Natural killer cell treated with Interleukin-12 subunit alpha and Interleukin-12 subunit beta and Interleukin-15 and Interleukin-18, amount 100 ng/mL, for 72 hours (primary cell): ENCODE measurements around the gene MINDY1. TPM values are rescaled to one million over a fixed set of nuclear protein-coding genes. Genes with fewer than 3 reads are reported as not detected.

ENCODE experiments used
- ATAC-seq, 2 donors: fragments of 150-1000 bp; cut with Tn5 transposase in 1 of 2; sonication (Bioruptor Pico), chemical (Tn5 transposase) in 1 of 2; 2 replicates each; pipeline ENCODE4 v1.10.0; 2021
- DNase-seq: peaks from one replicate; pipeline ENCODE4 v3.0.0; 2022; ENCODE audit warnings: low spot score
- H3K27ac Mint-ChIP-seq, 2 donors: 1 replicate in 1 of 2; 2 replicates in 1 of 2; pipeline ENCODE4 v1.8.0; 2022; ENCODE audit warnings: mixed read lengths in 2 of 2, mild to moderate bottlenecking in 1 of 2, moderate library complexity in 1 of 2
- H3K27me3 Mint-ChIP-seq, 2 donors: 1 replicate in 1 of 2; 2 replicates in 1 of 2; pipeline ENCODE4 v1.8.0; 2022; ENCODE audit warnings: mixed read lengths in 2 of 2
- H3K36me3 Mint-ChIP-seq: one replicate; pipeline ENCODE4 v1.8.0; 2022; ENCODE audit warnings: mixed read lengths
- H3K4me1 Mint-ChIP-seq, 2 donors: 1 replicate in 1 of 2; 2 replicates in 1 of 2; pipeline ENCODE4 v1.8.0; 2022; ENCODE audit warnings: low read depth in 2 of 2, mixed read lengths in 2 of 2, mild to moderate bottlenecking in 1 of 2
- H3K4me3 Mint-ChIP-seq: one replicate; pipeline ENCODE4 v1.8.0; 2022; ENCODE audit warnings: mixed read lengths
- H3K9me3 Mint-ChIP-seq: 2 replicates; pipeline ENCODE4 v1.8.0; 2022; ENCODE audit warnings: mixed read lengths
- total RNA-seq, 2 donors: library from RNA; stranded (reverse); gene quantifications; one replicate each; pipeline ENCODE4 v1.2.3, GENCODE V29; 2022

The MINDY1 gene
- total RNA-seq, 2 donors from 2014 or later = 17.1 to 39.0 TPM

DNA sequence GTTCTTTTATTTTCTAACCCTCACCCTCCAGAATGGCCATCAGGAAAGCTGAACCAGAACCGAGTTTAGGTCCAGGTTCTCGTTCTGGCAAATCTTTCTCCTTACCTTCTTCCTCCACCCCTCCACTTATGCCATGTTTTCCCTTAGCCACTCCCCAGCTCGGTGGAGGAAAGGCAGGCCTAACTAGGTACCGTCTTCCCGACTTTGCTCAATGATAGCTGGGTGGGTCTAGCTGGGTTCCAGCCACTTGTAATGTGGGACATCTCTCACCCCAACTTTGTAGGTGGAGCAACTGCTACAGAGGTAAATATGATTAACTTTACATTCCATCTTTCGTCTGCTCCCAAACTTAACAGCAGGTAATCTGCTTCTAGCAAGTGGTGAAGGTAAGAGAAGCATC, 30.3 kb upstream of the MINDY1 start:
- Mint-ChIP-seq H3K4me3 (no peak overlapping the region), H3K9me3 (no peaks in the 10 kb centered on the region), H3K27ac (peak overlapping the region in 1 of 2 donors; percentile 58), H3K36me3 (peaks cover 17% of the 10 kb centered on the region), H3K4me1 (peaks cover 0 to 2% of the 10 kb centered on the region in 2 donors), H3K27me3 (no peaks in the 10 kb centered on the region)
- DNase-seq (no peak), ATAC-seq (no peak)

DNA sequence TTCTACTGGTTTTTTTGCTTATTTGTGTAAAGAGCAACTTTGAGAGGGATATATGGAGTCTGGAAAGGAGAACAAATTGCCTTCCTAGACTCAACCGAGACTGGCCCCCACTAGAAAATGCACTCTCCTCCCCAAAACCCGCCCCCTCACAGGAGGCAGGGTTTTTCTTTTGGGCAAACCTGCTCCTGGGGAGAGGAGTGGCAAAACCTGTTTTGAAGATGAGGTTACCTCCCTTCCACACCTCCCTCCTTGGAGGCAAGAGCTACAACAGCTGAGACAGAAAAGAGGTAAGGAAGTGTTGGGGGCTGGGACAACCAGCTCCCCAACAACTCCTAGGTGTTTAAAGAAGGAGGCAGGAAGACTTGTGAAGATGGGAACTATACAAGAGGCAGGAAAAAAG, 29.7 kb upstream of the MINDY1 start, which contains the start of gene BNIPL:
BNIPL (plus strand) TSS at position 231 of the 400 bp plus-strand sequence; CDS start at position 371, 140 bp downstream.
- H3K27ac Mint-ChIP-seq = peak within 1 kb of the TSS in 1 of 2 donors; percentile 58
- peaks cover 0 to 2% of the 10 kb centered on the region in 2 donors for H3K4me1 Mint-ChIP-seq
- no peak within 1 kb of the TSS for H3K4me3 Mint-ChIP-seq
- no peaks in the 10 kb centered on the region for H3K27me3 Mint-ChIP-seq
- H3K36me3 Mint-ChIP-seq = peaks cover 21% of the 10 kb centered on the region
- H3K9me3 Mint-ChIP-seq = no peaks in the 10 kb centered on the region
- ATAC-seq (no peak), DNase-seq (no peak)

GRCh38 chr1:151035167-151035566, 28.5 kb upstream of the MINDY1 start:
- no peak overlapping the region for H3K4me3 Mint-ChIP-seq
- ATAC-seq = no peak

DNA sequence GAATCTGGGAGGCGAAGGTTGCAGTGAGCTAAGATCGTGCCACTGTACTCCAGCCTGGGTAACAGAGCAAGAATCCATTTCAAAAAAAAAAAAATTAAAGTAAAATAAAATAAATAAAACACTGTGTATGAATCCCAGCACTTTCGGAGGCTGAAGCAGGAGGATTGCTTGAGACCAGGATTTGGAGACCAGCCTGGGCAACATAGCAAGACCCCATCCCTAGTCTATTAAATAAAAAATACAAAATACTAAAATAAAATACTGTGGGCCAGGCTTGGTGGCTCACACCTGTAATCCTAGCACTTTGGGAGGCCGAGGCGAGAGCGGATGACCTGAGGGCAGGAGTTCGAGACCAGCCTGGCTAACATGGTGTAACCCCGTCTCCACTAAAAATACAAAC, 25.5 kb upstream of the MINDY1 start:
- Mint-ChIP-seq H3K4me1 (peaks cover 0 to 2% of the 10 kb centered on the region in 2 donors), H3K27me3 (no peaks in the 10 kb centered on the region), H3K36me3 (peaks cover 26% of the 10 kb centered on the region), H3K9me3 (no peaks in the 10 kb centered on the region), H3K27ac (no peak overlapping the region), H3K4me3 (no peak overlapping the region)
- DNase-seq = no peak
- no peak for ATAC-seq

More at GRCh38 chr1:151035167-151035566, 28.5 kb upstream of the MINDY1 start:
- Mint-ChIP-seq H3K4me1 (peaks cover 0 to 2% of the 10 kb centered on the region in 2 donors), H3K36me3 (peaks cover 28% of the 10 kb centered on the region), H3K9me3 (no peaks in the 10 kb centered on the region), H3K27me3 (no peaks in the 10 kb centered on the region), H3K27ac (no peak overlapping the region)
- no peak for DNase-seq

DNA sequence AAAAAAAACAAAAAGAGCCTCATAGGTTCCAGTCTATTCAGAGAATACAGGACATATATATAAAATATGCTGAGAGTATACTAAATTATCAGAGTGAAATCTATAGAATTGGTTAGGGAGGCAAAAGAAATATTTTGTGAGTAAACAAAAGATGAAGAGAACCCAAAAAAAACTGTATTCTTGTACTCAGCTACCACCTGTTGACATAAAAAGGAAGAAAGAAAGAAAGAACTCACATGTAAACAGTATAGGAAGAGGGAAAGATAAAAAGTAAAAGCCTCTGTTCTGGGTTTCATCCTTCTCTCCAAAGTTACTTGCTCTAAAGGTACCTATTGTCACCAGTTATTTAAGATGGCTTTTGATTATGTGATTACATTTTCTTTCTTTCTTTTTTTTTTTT, 19.8 kb upstream of the MINDY1 start:
- Mint-ChIP-seq H3K27me3 (no peaks in the 10 kb centered on the region), H3K4me3 (no peak overlapping the region), H3K27ac (no peak overlapping the region), H3K9me3 (no peaks in the 10 kb centered on the region), H3K36me3 (peaks cover 17% of the 10 kb centered on the region), H3K4me1 (peaks cover 5% of the 10 kb centered on the region in 2 donors)
- ATAC-seq = no peak
- no peak for DNase-seq

DNA sequence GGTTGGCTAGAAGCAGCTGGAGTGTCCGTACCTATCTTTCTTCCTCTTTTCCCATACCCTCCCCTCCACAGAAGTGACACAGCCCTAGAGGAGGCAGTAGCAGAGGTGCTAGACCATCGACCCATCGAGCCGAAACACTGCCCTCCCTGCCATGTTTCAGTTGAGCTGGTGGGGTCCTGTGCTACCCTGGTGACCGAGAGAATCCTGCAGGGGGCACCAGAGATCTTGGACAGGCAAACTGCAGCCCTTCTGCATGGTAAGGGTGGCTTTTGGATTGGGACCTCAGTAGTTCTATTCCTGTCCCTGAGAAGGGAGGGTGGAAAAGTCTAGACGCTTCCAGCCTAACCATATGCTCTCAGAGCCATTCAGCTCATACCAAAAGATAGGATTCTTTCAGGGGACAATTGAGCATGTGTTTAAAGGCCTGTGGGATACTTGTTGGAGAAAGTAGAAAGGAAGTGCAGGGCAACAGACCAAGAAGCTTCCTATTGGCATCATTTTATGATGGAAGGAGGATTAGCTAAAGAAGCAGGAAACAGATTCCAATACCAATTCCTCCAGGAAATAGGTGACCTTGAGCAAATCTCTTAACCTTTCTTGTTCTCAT, 17.9 kb upstream of the MINDY1 start:
- Mint-ChIP-seq H3K9me3 (no peaks in the 10 kb centered on the region), H3K27me3 (no peaks in the 10 kb centered on the region), H3K4me3 (no peak overlapping the region), H3K27ac (no peak overlapping the region), H3K36me3 (peaks cover 9% of the 10 kb centered on the region), H3K4me1 (peaks cover 5% of the 10 kb centered on the region in 2 donors)
- DNase-seq (peak; percentile 88), ATAC-seq (peak; percentile 92)

- no peaks in the 10 kb centered on the region for H3K27me3 Mint-ChIP-seq
- H3K4me3 Mint-ChIP-seq = no peak overlapping the region
- peaks cover 14 to 16% of the 10 kb centered on the region in 2 donors for H3K4me1 Mint-ChIP-seq
- ATAC-seq (no peak), DNase-seq (no peak)
- H3K36me3 Mint-ChIP-seq = no peaks in the 10 kb centered on the region
- H3K27ac Mint-ChIP-seq = no peak overlapping the region
- H3K9me3 Mint-ChIP-seq = no peaks in the 10 kb centered on the region
These were observed 6.8 kb upstream of the MINDY1 start for GRCh38 chr1:151013518-151013917.

DNA sequence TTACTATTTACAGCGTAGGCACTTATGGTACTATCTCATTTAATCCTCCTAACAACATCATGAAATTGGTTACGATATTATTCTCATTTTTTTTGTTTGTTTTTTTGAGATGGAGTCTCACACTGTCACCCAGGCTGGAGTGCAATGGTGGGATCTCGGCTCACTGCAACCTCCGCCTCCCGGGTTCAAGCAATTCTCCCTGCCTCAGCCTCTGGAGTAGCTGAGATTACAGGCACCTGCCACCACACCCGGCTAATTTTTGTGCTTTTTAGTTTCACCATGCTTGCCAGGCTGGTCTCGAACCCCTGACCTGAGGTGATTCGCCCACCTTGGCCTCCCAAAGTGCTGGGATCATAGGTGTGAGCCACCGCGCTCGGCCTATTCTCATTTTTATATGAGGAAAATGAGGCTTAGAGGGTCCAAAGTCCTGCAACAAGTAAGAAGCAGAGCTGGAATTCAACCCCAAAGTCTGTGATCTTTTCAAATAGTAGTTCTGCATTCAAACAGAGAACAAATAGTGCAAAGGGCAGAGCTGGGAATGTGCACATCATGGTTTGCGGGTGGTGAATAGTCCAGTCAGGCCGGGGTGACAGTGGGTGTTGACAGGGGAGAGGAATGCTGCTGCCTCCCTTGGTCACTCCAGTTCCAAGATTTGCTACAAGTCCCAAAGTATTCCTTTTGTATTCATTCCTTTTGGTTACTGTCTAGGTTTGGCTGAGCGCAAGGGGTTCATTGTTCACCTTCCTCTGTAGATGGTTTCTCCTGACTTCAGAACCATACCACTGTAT, 6.2 kb upstream of the MINDY1 start:
- no peaks in the 10 kb centered on the region for H3K9me3 Mint-ChIP-seq
- H3K4me3 Mint-ChIP-seq = no peak overlapping the region
- no peak for ATAC-seq
- no peak for DNase-seq
- H3K27ac Mint-ChIP-seq = no peak overlapping the region
- H3K4me1 Mint-ChIP-seq = peaks cover 19% of the 10 kb centered on the region in 2 donors
- no peaks in the 10 kb centered on the region for H3K27me3 Mint-ChIP-seq
- H3K36me3 Mint-ChIP-seq = no peaks in the 10 kb centered on the region

DNA sequence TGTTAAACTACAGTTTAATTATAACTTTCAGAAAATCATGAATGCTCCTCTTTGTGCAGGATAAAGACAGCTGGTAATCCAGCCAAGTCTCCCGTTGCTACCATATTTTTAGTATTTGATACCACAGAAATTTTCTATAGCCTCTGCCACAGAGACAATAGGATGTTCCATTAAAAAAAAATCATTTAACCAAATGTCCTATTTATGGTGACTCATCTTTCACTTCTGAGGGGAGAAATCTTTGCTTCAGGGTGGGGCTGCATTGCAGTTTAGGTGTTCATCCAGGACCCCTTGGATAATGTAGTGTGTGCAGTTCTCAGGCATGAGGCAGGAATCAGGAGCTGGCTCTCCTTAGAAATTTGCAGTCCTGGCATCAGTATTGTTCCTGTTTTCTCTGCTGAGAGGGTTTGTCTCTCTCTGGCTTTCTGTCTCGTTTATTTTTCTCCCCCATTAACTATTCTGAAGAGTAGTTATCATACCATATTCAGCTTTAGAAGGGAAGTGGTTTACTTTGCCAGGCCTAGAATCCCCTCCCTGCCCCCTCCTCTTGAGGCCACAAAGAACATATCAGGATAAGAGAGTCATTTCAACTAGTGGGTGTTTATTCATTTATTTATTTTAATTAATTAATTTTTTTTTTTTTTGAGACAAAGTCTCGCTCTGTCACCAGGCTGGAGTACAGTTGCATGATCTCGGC, 4.6 kb upstream of the MINDY1 start:
- no peaks in the 10 kb centered on the region for H3K27me3 Mint-ChIP-seq

DNA sequence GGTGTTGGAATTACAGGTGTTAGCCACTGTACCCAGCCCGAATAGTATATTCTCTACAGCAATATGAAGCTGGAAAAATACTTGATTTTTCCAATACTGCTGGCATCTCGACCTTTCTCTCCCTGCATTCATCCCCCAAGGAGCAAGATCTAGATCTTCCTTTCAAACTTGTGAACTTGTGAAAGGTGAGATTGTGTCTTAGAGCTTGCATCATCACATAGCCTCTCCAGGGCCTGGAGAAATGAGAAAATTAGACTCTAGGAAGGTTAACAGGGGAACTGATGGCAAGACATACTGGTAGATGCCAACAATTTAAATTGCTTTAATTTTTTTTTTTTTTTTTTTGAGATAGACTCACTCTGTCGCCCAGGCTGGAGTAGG, 3.6 kb upstream of the MINDY1 start:
- no peak overlapping the region for H3K27ac Mint-ChIP-seq
- peaks cover 42 to 44% of the 10 kb centered on the region in 2 donors for H3K4me1 Mint-ChIP-seq
- DNase-seq = no peak
- no peaks in the 10 kb centered on the region for H3K27me3 Mint-ChIP-seq
- no peak overlapping the region for H3K4me3 Mint-ChIP-seq
- ATAC-seq = no peak
- no peaks in the 10 kb centered on the region for H3K36me3 Mint-ChIP-seq
- no peaks in the 10 kb centered on the region for H3K9me3 Mint-ChIP-seq

More for the DNA sequence above, 4.6 kb upstream of the MINDY1 start:
- Mint-ChIP-seq H3K4me1 (peaks cover 32 to 34% of the 10 kb centered on the region in 2 donors), H3K4me3 (peak overlapping the region; percentile 3), H3K9me3 (no peaks in the 10 kb centered on the region), H3K36me3 (no peaks in the 10 kb centered on the region), H3K27ac (peak overlapping the region in 1 of 2 donors; percentile 68)
- no peak for ATAC-seq
- DNase-seq = no peak

DNA sequence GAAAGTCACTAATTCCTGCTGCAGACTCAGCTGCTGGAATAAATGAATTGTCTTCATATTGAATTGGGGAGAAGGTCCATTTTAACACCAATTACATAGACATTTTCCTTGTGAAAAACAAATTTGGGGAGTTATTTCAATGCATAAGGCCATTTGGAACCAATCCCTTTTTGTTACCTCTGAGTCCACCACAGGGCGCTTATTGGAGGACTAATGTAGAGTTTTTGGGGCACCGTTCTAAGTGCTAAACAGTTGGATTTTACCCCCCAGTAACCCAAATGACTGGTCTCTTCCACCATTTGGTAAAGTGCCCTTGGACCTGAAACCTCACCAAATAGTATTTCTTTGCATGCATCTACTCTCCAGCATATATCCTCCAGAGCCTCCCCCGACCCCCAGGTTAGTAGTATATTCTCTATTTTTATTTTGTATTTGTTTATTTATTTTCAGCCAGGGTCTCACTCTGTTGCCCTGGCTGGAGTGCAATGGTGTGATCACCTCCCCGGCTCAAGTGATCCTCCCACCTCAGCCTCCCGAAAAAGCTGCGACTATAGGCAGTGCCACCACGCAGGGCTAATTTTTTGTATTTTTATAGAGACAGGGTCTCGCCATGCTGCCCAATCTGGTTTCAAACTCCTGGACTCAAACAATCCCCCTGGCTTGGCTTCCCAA, 3.1 kb upstream of the MINDY1 start:
- Mint-ChIP-seq H3K36me3 (no peaks in the 10 kb centered on the region), H3K4me3 (peak overlapping the region; percentile 87), H3K4me1 (peaks cover 42 to 45% of the 10 kb centered on the region in 2 donors), H3K27me3 (no peaks in the 10 kb centered on the region), H3K27ac (peak overlapping the region; percentile 80 to 93), H3K9me3 (no peaks in the 10 kb centered on the region)
- no peak for ATAC-seq
- DNase-seq = no peak

DNA sequence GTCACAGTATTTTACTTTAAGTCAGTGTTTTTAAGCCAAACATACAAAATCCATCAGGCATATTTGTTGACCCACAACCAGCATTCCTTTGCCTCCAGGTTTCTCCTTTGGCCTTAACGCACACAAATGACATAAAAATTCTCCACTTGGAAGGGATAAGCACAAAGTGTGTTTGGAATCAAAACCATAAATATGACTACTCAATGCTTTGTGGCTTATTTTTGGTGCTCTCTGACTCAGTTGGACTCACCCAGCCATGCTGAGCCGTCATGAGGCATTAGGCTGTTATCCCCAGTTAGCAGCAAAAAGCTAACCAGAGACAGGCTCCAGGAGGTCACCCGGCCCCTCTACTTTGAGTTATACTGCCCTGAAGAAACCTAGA, 2.5 kb upstream of the MINDY1 start:
- DNase-seq = no peak
- peak overlapping the region; percentile 80 to 93 for H3K27ac Mint-ChIP-seq
- H3K36me3 Mint-ChIP-seq = no peaks in the 10 kb centered on the region
- H3K27me3 Mint-ChIP-seq = no peaks in the 10 kb centered on the region
- peak overlapping the region; percentile 87 for H3K4me3 Mint-ChIP-seq
- no peak for ATAC-seq
- no peaks in the 10 kb centered on the region for H3K9me3 Mint-ChIP-seq
- peaks cover 42 to 45% of the 10 kb centered on the region in 2 donors for H3K4me1 Mint-ChIP-seq
